Parathyroid adenoma (tissue), 2 donors: Measurements from ENCODE around the gene SCN8A.

Source experiments
- H2AFZ ChIP-seq: fragments of 300-600 bp; sonication (generic); one replicate; pipeline ENCODE4 v1.7.0; 2017; ENCODE audit warnings: antibody characterized with exemption, mild to moderate bottlenecking
- H3K27ac ChIP-seq: fragments of 300-600 bp; sonication (generic); one replicate; pipeline ENCODE4 v1.7.0; 2017
- H3K27me3 ChIP-seq: fragments of 300-600 bp; sonication (generic); one replicate; pipeline ENCODE4 v1.7.0; 2017; ENCODE audit warnings: low read length; ENCODE audit not compliant: control insufficient read depth, insufficient read depth
- H3K36me3 ChIP-seq: fragments of 300-600 bp; sonication (generic); one replicate; pipeline ENCODE4 v1.7.0; 2017; ENCODE audit warnings: low read length; ENCODE audit not compliant: control insufficient read depth, insufficient read depth
- H3K4me1 ChIP-seq: fragments of 300-600 bp; sonication (generic); one replicate; pipeline ENCODE4 v1.7.0; 2017; ENCODE audit warnings: control low read depth
- H3K4me2 ChIP-seq: fragments of 300-600 bp; sonication (generic); one replicate; pipeline ENCODE4 v1.7.0; 2017; ENCODE audit warnings: low read length
- H3K4me3 ChIP-seq: fragments of 300-600 bp; sonication (generic); one replicate; pipeline ENCODE4 v1.7.0; 2017; ENCODE audit warnings: low read depth, low read length
- H3K79me2 ChIP-seq: fragments of 300-600 bp; sonication (generic); one replicate; pipeline ENCODE4 v1.7.0; 2017; ENCODE audit warnings: control low read depth
- H3K9ac ChIP-seq: fragments of 300-600 bp; sonication (generic); one replicate; pipeline ENCODE4 v1.7.0; 2017; ENCODE audit warnings: mild to moderate bottlenecking
- H3K9me3 ChIP-seq: fragments of 300-600 bp; sonication (generic); one replicate; pipeline ENCODE4 v1.7.0; 2017; ENCODE audit warnings: low read length; ENCODE audit not compliant: control insufficient read depth
- CTCF ChIP-seq: fragments of 300-600 bp; sonication (generic); IDR thresholded peaks from one replicate; pipeline ENCODE4 v1.7.0; 2017; ENCODE audit warnings: antibody characterized with exemption, mild to moderate bottlenecking
- donor health status: primary hyperparathyroidism.

The SCN8A gene

GRCh38 chr12:51777457-51777856 lies 186.4 kb downstream of the SCN8A start:
- no peaks in the 10 kb centered on the region for H3K36me3 ChIP-seq
- H3K4me1 ChIP-seq: no peaks in the 10 kb centered on the region
- no peak overlapping the region for H2AFZ ChIP-seq
- no peaks in the 10 kb centered on the region for H3K9me3 ChIP-seq
- H3K27ac ChIP-seq: no peak overlapping the region
- no peak overlapping the region for H3K4me3 ChIP-seq
- H3K79me2 ChIP-seq: no peaks in the 10 kb centered on the region
- H3K9ac ChIP-seq: no peak overlapping the region
- H3K4me2 ChIP-seq: no peak overlapping the region
- H3K27me3 ChIP-seq: no peaks in the 10 kb centered on the region
- no peak for TF ChIP-seq CTCF

- Histone ChIP-seq H3K27me3 (no peaks in the 10 kb centered on the region), H2AFZ (no peak overlapping the region), H3K4me3 (no peak overlapping the region), H3K4me2 (no peak overlapping the region), H3K27ac (no peak overlapping the region), H3K79me2 (no peaks in the 10 kb centered on the region), H3K36me3 (no peaks in the 10 kb centered on the region), H3K9ac (no peak overlapping the region), H3K9me3 (no peaks in the 10 kb centered on the region), H3K4me1 (no peaks in the 10 kb centered on the region)
- TF ChIP-seq CTCF: no peak
Observed at GRCh38 chr12:51777973-51778372, 186.9 kb downstream of the SCN8A start.

- no peaks in the 10 kb centered on the region for H3K4me1 ChIP-seq
- H3K27ac ChIP-seq: no peak overlapping the region
- no peaks in the 10 kb centered on the region for H3K27me3 ChIP-seq
- H2AFZ ChIP-seq: no peak overlapping the region
- H3K9me3 ChIP-seq: no peaks in the 10 kb centered on the region
- H3K4me3 ChIP-seq: no peak overlapping the region
- no peak overlapping the region for H3K9ac ChIP-seq
- H3K36me3 ChIP-seq: no peaks in the 10 kb centered on the region
- no peak overlapping the region for H3K4me2 ChIP-seq
- TF ChIP-seq CTCF: no peak
- H3K79me2 ChIP-seq: no peaks in the 10 kb centered on the region
Observed at GRCh38 chr12:51779876-51780275, 188.8 kb downstream of the SCN8A start.

- TF ChIP-seq CTCF: no peak
- no peaks in the 10 kb centered on the region for H3K9me3 ChIP-seq
- no peak overlapping the region for H3K27ac ChIP-seq
- H3K4me2 ChIP-seq: no peak overlapping the region
- H3K4me1 ChIP-seq: no peaks in the 10 kb centered on the region
- no peaks in the 10 kb centered on the region for H3K27me3 ChIP-seq
- H3K4me3 ChIP-seq: no peak overlapping the region
- no peak overlapping the region for H3K9ac ChIP-seq
- H2AFZ ChIP-seq: no peak overlapping the region
- no peaks in the 10 kb centered on the region for H3K79me2 ChIP-seq
- H3K36me3 ChIP-seq: no peaks in the 10 kb centered on the region
Observed at GRCh38 chr12:51784688-51785087, 193.7 kb downstream of the SCN8A start.

GRCh38 chr12:51785906-51786305 lies 194.9 kb downstream of the SCN8A start:
- Histone ChIP-seq H3K4me3 (no peak overlapping the region), H3K27ac (no peak overlapping the region), H3K4me1 (no peaks in the 10 kb centered on the region), H3K36me3 (no peaks in the 10 kb centered on the region), H3K79me2 (no peaks in the 10 kb centered on the region), H3K9me3 (no peaks in the 10 kb centered on the region), H3K9ac (no peak overlapping the region), H3K27me3 (no peaks in the 10 kb centered on the region), H2AFZ (no peak overlapping the region), H3K4me2 (no peak overlapping the region)
- no peak for TF ChIP-seq CTCF
